NCI-H1694 treated with DMSO at 0.1 percent for 48 hours (cell line): ENCODE results near the gene ANKRD23.
A peak's percentile ranks its signal among the peaks of the same experiment; 100 is the strongest.
"Not testable (repeated sequence)": the region's sequence is repeated elsewhere in the genome, so short reads cannot be mapped to it uniquely, and the experiment has no call there.

Experiments used
- DNase-seq: peaks from one replicate; lab custom pipeline; 2025; lab: John Stamatoyannopoulos, UW

ANKRD23 gene

DNA sequence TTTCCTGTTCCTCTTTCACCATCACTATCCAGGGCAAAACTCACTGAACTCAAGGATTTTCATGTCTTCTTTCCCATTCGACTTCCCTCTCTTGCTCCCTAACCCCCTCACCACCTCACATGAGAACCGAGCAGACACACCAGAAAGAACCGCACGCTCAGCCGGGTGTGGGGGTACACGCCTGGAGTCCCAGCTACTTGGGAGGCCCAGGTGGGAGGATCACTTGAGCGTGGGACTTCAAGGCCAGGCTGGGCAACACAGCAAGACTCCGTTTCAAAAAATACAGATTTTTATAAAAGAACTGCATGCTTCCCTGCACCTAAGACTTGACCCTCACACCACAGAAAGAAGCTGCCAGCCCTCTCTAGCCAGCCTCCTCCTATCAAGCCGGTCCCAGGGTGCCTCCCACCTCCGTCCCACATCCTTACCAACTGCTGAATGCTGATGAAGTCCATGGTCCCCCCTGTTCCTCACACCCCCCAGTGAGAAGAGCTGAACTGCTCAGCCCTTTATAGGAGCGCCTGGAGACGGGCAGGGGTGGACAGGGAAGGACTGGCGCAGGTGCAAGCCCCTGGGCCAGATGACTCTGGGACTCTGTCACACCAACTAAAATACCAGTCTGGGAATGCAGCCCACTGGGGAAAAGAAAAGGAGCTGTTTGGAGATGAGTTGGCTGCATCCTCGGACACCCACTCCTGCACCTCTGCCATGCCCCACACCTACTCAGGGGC, at the start of gene ANKRD23:
Gene ANKRD23, minus strand, starts transcription at position 484 of the 731 bp plus-strand sequence. Its CDS starts 29 bp downstream, at position 455.
- no peak for DNase-seq

GRCh38 chr2:96891591-96892333, 47.9 kb upstream of the ANKRD23 start:
- DNase-seq = no peak

- no peak for DNase-seq
These were observed 47.0 kb upstream of the ANKRD23 start for GRCh38 chr2:96890726-96891385.

DNA sequence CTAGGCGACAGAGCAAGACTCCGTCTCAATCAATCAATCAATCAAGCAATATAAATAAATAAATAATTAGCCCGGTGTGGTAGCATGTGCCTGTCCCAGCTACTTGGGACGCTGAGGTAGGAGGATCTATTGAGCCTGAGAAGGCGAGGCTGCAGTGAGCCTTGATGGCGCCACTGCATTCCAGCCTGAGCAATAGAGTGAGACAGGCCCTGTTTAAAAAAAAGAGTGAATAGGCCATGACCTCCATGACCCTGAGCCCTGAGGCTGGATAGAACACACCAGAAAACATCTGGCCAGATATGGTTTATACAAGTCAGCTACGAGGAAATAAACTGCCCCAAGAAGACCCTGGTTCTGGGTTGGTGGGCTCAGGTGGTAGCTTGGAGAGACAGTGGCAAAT, 46.4 kb upstream of the ANKRD23 start:
- no peak for DNase-seq

DNA sequence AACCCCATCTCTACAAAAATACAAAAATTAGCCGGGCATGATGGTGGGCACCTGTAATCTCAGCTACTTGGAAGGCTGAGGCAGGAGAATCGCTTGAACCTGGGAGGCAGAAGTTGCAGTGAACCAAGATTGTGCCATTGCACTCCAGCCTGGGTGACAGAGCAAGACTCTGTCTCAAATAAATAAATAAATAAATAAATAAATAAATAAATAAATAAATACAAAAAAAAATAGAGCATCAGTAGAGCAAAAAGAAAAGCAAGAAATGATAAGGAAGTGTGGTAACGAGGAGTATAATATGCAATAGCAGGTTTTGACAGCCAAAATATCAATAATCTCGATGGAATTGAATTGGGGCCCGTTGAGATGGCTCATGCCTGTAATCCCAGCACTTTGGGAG, 45.7 kb upstream of the ANKRD23 start:
- DNase-seq = not testable (repeated sequence)

- DNase-seq = peak; percentile 12
These were observed 44.5 kb upstream of the ANKRD23 start for GRCh38 chr2:96888072-96889011.

- no peak for DNase-seq
These were observed 43.7 kb upstream of the ANKRD23 start for GRCh38 chr2:96887493-96888012.

DNA sequence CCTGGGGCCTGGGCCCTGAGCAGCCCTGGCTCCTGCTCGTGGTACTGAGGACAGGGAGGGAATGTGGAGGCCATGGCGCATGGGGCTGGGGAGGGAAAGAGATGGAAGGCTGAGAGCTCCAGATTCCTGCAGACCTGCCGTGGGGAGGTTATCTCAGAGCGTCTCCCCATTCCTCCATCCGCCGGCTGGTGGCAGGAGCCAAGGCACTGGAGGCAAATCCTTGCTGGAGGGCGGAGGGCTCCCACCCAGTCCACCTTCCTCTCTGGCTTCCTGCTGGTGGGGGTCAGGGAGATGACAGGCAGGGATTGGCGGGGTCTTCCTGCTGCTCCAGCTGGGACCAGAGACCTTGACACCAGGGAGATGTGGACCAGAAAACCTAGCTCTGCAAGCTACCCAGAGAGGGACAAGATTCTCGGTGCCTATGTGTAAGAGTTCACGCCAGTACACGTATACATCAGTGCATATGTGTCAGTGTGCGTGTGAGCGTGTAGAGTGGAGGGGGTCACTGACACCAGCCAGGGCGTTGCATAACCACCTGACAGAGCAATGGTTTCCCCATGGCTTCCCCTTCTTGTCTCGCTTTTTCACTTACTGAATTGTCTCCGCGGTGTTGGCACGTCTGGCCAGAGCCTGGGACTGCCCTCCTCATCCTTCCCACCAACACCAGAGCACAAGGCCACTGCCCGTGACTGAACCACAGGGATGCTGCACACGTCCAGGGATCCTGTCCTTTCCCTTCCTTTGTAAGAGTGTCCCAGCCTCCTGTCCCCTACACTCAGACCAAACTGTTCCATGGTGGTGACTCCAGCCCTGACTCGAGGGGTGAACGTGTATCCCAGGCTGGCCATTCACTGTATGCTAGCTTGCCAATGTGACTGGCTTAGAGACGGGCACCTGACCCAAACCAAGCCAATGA, 41.9 kb upstream of the ANKRD23 start:
- DNase-seq = no peak

DNA sequence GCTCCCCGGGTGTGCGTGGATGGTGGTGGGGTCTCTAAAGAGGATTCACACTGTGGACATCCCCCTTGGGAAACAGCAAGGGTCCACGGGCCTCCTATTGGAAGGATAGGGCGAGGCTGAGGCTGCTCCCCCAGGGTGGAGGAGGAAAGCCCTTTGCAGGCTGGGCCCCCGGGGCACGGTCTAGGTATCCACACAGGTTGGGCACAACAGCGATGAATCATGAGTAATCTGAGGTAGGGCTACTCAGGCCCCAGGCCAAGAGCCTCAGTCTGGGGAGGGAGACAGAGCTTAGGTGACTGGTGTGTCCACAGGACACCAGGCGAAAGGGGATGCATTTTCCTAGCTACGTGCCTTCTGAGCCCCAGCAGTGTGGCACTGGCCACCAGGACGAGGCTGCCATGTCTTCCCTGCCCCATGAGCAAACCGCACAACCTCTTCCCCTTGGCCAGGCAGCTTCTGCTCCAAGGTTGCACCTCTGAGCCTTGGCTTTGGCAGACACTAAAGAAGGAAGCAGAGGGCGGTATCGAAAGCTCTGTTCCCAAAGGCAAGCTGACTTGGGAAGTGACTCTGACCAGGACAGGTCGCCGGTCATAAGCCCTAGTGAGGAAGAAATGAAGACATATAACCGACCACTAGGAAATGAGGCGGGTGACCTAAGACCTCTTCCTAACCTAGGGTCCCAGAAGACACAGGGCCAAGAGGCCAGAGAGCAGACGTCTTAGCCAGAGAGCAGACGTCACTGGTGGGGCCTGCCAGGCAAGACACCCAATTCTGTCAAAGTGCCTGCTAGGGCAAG, 40.7 kb upstream of the ANKRD23 start:
- no peak for DNase-seq

GRCh38 chr2:96883306-96883705, 39.5 kb upstream of the ANKRD23 start:
- no peak for DNase-seq

GRCh38 chr2:96882906-96883305, 39.1 kb upstream of the ANKRD23 start:
- DNase-seq = no peak

DNA sequence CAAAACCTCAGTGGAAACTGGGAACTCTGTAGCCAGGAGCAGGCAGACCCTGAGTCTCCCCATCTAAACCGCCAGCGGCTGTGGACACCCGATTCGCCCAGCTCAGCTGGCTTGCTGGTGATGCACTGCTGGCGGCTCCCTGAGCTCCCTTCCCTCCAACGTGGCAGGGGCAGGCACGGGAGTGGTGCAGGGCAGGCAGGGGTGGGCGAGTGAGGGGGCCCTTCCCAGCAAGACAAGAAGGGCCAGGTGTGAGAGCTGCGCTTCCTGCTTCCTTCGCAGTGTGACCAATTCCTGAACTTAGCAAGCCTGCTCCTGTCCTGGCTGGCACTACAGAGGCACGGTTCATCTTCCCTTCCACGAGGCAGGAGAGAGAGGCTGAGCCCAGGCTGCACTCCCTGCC, 38.4 kb upstream of the ANKRD23 start:
- no peak for DNase-seq

- DNase-seq = no peak
These were observed 37.8 kb upstream of the ANKRD23 start for GRCh38 chr2:96881349-96882195.

- DNase-seq = no peak
These were observed 37.1 kb upstream of the ANKRD23 start for GRCh38 chr2:96880891-96881273.

- no peak for DNase-seq
These were observed 35.8 kb upstream of the ANKRD23 start for GRCh38 chr2:96879545-96880040.

GRCh38 chr2:96878796-96879544, 35.1 kb upstream of the ANKRD23 start:
- no peak for DNase-seq

DNA sequence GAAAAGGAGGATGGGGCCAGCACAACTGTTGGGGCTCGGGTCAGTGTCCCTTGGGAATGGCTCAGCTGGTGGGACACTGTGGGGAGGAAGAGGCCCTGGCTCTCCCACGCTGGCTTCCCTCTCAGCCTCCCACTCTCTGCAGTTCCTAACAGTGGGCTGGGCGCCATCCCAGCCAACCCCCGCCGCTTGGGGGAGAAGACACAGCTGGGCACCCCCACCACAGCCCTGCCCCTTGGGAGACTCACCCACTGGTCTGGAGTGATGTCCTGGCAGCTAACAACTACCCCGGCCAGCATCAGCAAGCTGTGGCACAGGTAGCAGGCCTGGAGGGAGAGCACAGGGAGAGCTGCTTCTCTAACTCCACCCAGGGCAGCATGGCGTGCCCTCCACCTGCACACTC, 34.4 kb upstream of the ANKRD23 start:
- DNase-seq = no peak

- no peak for DNase-seq
These were observed 33.8 kb upstream of the ANKRD23 start for GRCh38 chr2:96877631-96878092.
